Ectodermal cell (in vitro differentiated cells): ENCODE results near the gene ADGRG1.

Experiments used
- H3K27ac ChIP-seq: 2 replicates; pipeline ENCODE4 v1.7.0; 2013; ENCODE audit warnings: mild to moderate bottlenecking, low read depth, low read length; ENCODE audit not compliant: insufficient read depth, poor library complexity, severe bottlenecking
- H3K27me3 ChIP-seq: 2 replicates; pipeline ENCODE4 v1.7.0; 2013; ENCODE audit warnings: mild to moderate bottlenecking, low read length; ENCODE audit not compliant: insufficient read depth, control insufficient read depth, poor library complexity, severe bottlenecking
- H3K36me3 ChIP-seq: one replicate; pipeline ENCODE4 v1.7.0; 2013; ENCODE audit warnings: low read length; ENCODE audit not compliant: control insufficient read depth, insufficient read depth
- H3K4me1 ChIP-seq: one replicate; pipeline ENCODE4 v1.7.0; 2013; ENCODE audit warnings: low read length; ENCODE audit not compliant: control insufficient read depth, insufficient read depth
- H3K4me3 ChIP-seq: 2 replicates; pipeline ENCODE4 v1.7.0; 2013; ENCODE audit warnings: low read depth, low read length, control low read depth; ENCODE audit not compliant: insufficient read depth
- H3K9me3 ChIP-seq: 2 replicates; pipeline ENCODE4 v1.7.0; 2013; ENCODE audit warnings: mild to moderate bottlenecking, low read length, moderate library complexity; ENCODE audit not compliant: control insufficient read depth
- WGBS, 2 experiments: methylation state at CpG; one replicate each; pipeline ENCODE4 v1.1.7; 2013; ENCODE audit warnings: missing lambda C conversion rate in 2 of 2; 5-methylcytosine and 5-hydroxymethylcytosine counted together

ADGRG1 gene

DNA sequence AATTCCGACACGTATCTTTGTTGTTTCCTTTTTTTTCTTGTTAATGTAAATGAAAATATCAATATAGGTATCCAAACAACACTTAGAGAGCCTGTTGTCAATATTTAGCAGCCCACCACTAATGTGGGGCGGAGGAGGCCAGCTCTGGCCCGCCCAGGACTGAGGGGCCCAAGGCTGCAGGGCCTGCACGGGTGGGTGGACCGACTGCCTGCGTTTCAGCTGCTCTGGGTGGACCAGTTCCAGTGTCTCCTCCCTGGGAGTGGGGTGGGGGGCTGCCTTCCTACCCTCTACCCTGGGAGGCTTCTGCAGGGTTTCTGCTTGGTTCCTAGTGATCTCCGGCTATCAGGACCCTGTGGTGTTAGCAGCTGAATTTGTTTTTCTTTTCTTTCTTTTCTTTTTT, 15.9 kb upstream of the ADGRG1 start:
- 91 to 94% methylated on average over 8 of the region's 8 CpGs for WGBS, 2 experiments
- Histone ChIP-seq H3K27ac (no peak overlapping the region), H3K27me3 (no peaks in the 10 kb centered on the region)

DNA sequence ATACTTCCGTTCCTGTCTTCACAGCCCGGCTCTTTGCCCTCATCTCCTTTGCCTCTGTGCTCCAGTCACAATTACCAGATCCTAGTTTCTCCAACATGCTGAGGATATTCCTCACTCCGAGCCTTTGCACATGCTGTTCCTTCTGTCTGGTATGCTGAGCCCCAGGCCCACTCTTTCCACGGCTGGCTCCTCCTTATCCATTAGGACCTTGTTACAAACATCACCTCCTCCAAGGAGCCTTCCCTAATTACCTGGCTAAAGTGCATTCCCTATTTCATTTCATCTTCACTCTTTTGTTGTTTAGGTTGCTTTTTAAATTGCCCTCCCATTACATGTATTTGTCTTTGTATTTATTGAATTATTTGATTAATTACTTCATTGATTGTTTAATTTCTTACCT, 14.9 kb upstream of the ADGRG1 start:
- Histone ChIP-seq H3K9me3 (no peaks in the 10 kb centered on the region), H3K27ac (no peak overlapping the region), H3K27me3 (no peaks in the 10 kb centered on the region), H3K4me1 (no peaks in the 10 kb centered on the region), H3K4me3 (no peak overlapping the region), H3K36me3 (no peaks in the 10 kb centered on the region)
- WGBS, 2 experiments, result 69% methylated on average over 4 of the region's 4 CpGs

More for the DNA sequence above, 15.9 kb upstream of the ADGRG1 start:
- H3K36me3 ChIP-seq, result no peaks in the 10 kb centered on the region
- no peaks in the 10 kb centered on the region for H3K9me3 ChIP-seq
- no peaks in the 10 kb centered on the region for H3K4me1 ChIP-seq
- H3K4me3 ChIP-seq, result no peak overlapping the region

DNA sequence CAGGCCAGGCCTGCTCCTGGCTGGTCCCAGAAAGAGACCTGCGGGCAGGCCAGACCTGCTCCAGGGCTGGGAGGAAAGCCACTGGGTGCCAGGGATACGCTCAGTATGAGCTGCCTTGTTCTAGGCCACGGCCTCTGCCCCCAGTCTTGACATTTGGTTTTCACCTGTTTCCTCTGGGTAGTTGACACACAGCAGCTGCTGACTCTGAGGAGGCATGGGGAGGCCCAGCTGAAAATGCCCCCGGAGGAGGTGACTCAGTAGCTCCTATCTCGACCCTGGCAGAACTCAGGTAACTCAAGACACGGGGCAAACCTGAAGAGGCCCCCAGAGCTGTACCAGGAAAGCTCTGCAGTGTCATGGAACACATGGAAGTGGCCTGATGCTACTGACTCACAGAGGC, 13.9 kb upstream of the ADGRG1 start:
- H3K27ac ChIP-seq, result no peak overlapping the region
- no peaks in the 10 kb centered on the region for H3K4me1 ChIP-seq
- H3K27me3 ChIP-seq, result no peaks in the 10 kb centered on the region
- WGBS, 2 experiments, result 89 to 90% methylated on average over 6 of the region's 6 CpGs
- no peak overlapping the region for H3K4me3 ChIP-seq
- no peaks in the 10 kb centered on the region for H3K36me3 ChIP-seq
- no peaks in the 10 kb centered on the region for H3K9me3 ChIP-seq

DNA sequence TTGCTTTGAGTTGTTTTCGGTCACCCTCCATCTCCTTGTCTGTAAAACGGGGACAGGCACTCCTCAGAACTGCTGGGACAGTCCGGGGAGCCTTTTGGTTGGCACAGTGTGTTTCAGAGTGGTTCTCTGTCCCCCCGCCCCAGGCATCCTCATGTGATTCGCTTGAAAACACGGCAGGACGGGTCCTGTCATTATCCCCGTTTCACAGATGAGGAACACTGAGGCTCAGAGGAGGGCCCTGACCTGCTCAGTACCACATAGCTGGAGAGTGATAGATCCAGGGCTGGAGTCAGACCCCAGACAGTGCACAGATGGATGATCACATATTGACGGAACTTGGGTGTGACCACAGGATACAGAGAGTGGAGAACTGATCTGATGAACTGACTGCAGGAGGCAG, 13.5 kb upstream of the ADGRG1 start:
- H3K36me3 ChIP-seq, result no peaks in the 10 kb centered on the region
- 92 to 95% methylated on average over 9 of the region's 9 CpGs for WGBS, 2 experiments

DNA sequence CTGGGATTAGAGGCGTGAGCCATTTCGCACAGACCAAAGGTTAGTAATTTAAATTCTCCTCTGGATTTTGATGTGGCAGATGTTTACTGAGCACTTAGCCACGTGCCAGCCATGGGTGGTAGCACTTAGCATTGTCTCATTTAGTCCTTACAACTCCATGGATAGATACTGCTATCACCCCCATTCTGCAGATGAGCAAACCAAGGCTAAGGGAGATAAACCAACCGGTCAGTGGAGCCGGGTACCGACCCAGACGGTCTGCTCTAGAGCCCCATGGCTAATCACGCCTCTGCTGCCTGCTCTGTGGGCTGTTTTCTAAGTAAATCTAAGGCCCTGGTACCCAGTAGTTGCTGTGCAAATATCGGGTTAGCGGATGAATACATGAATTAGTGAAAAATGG, 12.6 kb upstream of the ADGRG1 start:
- no peaks in the 10 kb centered on the region for H3K36me3 ChIP-seq
- H3K4me1 ChIP-seq, result peaks cover 2% of the 10 kb centered on the region
- H3K27me3 ChIP-seq, result no peaks in the 10 kb centered on the region
- no peak overlapping the region for H3K4me3 ChIP-seq
- H3K9me3 ChIP-seq, result no peaks in the 10 kb centered on the region
- 89 to 93% methylated on average over 10 of the region's 10 CpGs for WGBS, 2 experiments
- no peak overlapping the region for H3K27ac ChIP-seq

More for the DNA sequence above, 13.5 kb upstream of the ADGRG1 start:
- Histone ChIP-seq H3K4me3 (no peak overlapping the region), H3K27me3 (no peaks in the 10 kb centered on the region), H3K4me1 (no peaks in the 10 kb centered on the region), H3K27ac (no peak overlapping the region), H3K9me3 (no peaks in the 10 kb centered on the region)

DNA sequence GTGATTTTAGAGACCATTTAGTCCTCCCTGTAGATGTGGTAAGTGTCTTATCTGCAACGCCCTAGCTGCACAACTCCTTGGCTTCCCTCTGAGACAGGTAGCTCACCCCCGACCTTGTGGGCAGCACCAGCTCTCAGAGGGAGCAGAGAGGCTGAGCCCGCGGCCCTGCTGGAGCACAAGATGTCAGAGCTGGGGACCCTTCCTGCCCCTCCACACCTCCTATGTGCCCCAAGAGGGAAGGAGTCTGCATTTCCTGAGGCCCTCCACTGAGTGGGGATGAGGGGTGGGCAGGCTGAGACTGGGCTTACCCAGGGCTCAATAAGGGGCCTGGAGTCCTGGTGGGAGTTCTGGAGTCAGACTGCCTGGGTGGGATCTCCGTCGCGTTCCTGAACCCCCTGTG, 12.2 kb upstream of the ADGRG1 start:
- Histone ChIP-seq H3K4me1 (peaks cover 5% of the 10 kb centered on the region), H3K27ac (no peak overlapping the region), H3K9me3 (no peaks in the 10 kb centered on the region), H3K27me3 (no peaks in the 10 kb centered on the region), H3K4me3 (no peak overlapping the region), H3K36me3 (no peaks in the 10 kb centered on the region)
- 91 to 93% methylated on average over 7 of the region's 7 CpGs for WGBS, 2 experiments

DNA sequence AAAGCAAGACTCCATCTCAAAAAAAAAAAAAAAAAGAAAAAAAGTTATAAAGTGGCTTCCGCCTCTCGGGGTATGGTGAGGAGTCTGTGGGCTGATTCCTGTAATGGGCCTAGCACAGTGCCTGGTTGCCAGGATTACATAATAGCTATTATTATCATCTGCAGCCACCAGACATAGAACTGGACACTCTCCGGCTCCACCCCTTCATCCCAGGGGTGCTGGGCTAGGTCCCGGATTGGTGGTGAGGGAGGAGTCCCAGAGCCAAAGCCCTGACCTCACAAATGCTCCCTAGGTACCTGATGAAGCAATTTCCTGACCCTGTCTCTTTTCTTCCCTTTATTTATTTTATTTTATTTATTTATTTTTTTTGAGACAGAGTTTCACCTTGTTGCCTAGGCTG, 11.6 kb upstream of the ADGRG1 start:
- Histone ChIP-seq H3K4me3 (no peak overlapping the region), H3K4me1 (peaks cover 6% of the 10 kb centered on the region), H3K36me3 (no peaks in the 10 kb centered on the region), H3K27me3 (no peaks in the 10 kb centered on the region), H3K27ac (no peak overlapping the region), H3K9me3 (no peaks in the 10 kb centered on the region)
- 77 to 87% methylated on average over 2 to 4 of the region's 4 CpGs for WGBS, 2 experiments

DNA sequence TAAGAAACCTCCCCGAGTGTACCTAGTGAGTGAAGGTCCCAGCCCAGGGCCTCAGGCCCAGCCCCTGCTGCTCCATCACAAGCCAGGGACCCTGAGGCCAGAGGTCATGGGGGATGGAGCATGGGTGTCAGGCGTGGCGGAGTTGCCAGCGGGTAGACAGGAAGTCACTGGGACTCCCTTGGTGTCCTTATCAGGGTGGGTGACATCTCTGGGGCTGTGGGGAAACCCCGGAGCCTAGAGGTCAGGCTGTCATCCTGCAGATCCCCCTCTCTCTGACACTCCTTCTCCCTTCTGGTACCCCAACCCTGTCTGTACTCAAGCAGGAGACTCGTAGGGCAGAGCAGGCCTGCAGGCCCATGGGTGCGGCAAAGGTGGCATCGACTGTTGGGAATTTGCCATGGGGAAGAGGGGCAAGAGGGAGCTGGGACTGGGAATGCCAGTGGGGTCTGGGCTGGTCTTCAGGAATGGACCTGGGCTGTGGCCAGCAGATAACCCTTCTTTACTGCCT, 10.8 kb upstream of the ADGRG1 start:
- H3K4me3 ChIP-seq, result no peak overlapping the region
- no peaks in the 10 kb centered on the region for H3K27me3 ChIP-seq
- 92% methylated on average over 8 of the region's 8 CpGs for WGBS, 2 experiments
- H3K27ac ChIP-seq, result no peak overlapping the region
- H3K36me3 ChIP-seq, result no peaks in the 10 kb centered on the region
- no peaks in the 10 kb centered on the region for H3K9me3 ChIP-seq
- H3K4me1 ChIP-seq, result peaks cover 6% of the 10 kb centered on the region

DNA sequence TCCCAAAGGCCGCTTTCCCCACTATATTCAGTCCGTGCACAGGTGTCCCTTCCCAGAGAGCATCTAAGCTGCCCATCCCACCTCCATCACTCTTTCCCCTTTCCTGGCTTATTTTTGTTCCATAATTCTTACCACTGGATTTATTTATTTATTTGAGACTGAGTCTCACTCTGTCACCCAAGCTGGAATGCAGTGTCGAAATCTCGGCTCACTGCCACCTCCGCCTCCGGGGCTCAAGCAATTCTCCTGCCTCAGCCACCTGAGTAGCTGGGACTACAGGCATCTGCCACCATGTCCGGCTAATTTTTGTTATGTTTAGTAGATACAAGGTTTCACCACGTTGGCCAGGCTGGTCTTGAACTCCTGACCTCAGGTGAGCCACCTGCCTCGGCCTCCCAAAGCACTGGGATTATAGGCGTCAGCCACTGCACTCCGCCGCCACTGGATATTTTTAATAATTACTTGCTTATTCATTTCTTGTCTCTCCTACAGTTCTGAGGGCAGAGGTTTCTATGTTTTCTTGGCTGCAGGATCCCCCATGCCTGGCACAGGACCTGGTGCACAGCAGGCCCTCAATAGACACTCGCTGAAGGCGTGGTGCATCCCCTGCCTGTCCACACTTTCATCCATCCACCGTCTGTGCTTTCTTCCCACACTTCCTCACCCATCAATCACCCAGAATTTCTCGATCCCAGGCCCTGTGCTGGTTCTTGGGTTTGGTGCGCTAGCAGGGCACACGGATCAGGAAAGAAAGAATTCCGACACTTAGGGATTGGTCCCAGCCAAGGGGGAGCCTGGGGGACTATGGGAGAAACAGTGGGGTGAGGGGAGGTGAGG, 9.9 kb upstream of the ADGRG1 start:
- Histone ChIP-seq H3K9me3 (no peaks in the 10 kb centered on the region), H3K27ac (no peak overlapping the region), H3K27me3 (no peaks in the 10 kb centered on the region), H3K4me1 (peaks cover 6% of the 10 kb centered on the region), H3K36me3 (no peaks in the 10 kb centered on the region), H3K4me3 (no peak overlapping the region)
- WGBS, 2 experiments, result 92% methylated on average over 19 of the region's 19 CpGs

DNA sequence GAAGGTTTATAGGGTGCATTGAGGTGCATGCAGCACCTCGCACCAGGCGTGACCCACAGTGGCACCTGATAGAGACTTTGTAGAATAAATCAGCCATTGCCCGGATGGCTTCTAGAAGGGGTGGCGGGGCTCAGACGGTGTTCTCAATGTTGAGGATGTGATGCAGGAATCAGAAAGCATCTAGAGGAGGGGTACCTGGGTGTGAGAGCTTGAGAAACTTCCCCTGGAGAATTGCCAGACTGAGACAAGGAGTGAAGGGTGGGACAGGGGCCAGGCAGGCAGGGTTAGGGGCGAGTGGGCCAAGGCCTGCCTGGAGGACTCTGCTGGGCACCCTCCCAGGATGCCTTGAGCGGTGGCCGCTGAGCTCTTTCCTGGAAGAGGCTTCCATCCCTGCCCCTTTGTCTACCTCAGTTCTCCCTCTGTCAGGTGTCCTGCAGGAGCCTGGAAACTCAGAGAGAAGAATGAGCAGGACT, 9.3 kb upstream of the ADGRG1 start:
- no peak overlapping the region for H3K27ac ChIP-seq

More for the DNA sequence above, 9.3 kb upstream of the ADGRG1 start:
- Histone ChIP-seq H3K36me3 (no peaks in the 10 kb centered on the region), H3K9me3 (no peaks in the 10 kb centered on the region), H3K4me3 (no peak overlapping the region), H3K27me3 (no peaks in the 10 kb centered on the region), H3K4me1 (peaks cover 6% of the 10 kb centered on the region)
- WGBS, 2 experiments, result 88 to 91% methylated on average over 8 of the region's 8 CpGs
